ENCODE results near the gene SLC1A6.

Gene SLC1A6

DNA sequence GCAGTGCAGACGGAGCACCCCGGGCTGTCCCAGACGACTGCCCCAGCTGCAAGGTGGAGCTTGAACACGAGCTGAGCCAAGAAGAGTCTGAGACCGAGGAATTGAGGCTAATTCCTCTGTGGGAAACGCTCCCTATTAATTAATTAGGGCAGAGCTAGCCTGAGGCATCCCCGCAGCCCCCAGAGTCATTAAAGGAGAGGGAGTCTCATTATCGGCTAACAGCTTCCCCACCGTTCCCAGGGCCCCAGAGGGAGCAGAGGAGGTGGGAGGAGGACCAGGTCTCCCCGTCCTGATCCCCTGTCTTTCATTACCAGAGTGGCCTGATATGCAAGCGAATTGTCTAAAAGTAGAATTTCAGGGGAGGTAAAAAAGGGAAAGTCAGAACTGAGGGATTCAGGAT lies 13.1 kb upstream of the SLC1A6 start:
- no peak for DNase-seq (ENCODE audit: low read depth)
- no peaks in the 10 kb centered on the region for H3K36me3 ChIP-seq (ENCODE audit: control insufficient read depth, insufficient read depth, low read length, severe bottlenecking)
- no peaks in the 10 kb centered on the region for H3K4me1 ChIP-seq (ENCODE audit: control insufficient read depth, insufficient read depth, low read length)
- no peak overlapping the region for H3K4me3 ChIP-seq (ENCODE audit: low read length)
- no peaks in the 10 kb centered on the region for H3K27me3 ChIP-seq (replicated peaks; ENCODE audit: control insufficient read depth, insufficient read depth, low read length)
- no peak overlapping the region for H3K9ac ChIP-seq (ENCODE audit: low read length)
- H3K9me3 ChIP-seq (ENCODE audit: control insufficient read depth, low read length), result peaks cover 4% of the 10 kb centered on the region

DNA sequence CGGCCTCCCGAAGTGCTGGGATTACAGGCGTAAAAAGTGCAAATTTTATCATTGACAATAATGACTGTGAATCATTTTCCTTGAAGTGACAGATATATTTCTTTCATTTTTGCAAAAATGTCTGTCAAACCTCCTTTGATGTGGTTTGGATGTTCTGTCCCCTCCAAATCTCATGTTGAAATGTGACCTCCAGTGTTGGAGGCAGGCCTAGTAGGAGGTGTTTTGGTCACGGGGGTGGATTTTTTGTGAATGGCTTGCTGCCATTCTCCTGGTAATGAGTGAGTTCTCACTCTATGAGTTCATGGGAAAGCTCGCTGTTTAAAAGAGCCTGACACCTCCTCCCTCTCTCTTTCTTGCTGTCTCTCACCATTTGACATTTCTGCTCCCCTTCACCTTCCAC lies 5.5 kb upstream of the SLC1A6 start:
- H3K9me3 ChIP-seq (ENCODE audit: control insufficient read depth, low read length), result no peaks in the 10 kb centered on the region
- H3K27me3 ChIP-seq (replicated peaks; ENCODE audit: control insufficient read depth, insufficient read depth, low read length), result peaks cover 13% of the 10 kb centered on the region

DNA sequence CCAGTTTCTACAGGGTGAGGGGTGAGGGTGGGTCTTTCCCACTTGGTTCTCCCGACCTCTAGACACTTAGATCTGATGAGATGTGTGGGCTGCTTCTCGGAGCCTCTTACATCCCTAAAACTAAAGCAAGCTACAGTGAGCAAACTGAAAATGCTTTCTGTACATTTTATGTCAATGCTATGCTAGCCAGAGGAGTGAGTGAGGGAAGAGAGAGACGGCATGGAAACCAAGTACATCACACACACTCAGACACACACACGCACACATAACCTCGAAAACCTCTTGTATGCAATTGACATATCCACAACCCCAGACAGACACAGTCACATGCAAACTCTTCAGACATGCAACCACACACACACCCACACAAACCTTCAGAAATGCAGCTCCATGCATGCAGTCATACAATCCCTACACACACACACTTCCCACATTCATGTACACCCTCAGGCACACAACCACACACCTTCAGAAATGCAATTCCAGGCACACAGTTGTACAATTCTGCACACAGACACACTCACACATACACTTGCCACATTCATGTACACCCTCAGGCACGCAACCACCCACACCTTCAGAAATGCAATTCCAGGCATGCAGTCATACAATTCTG lies 1.4 kb downstream of the SLC1A6 start:
- no peak overlapping the region for H3K4me3 ChIP-seq (ENCODE audit: low read length)
- H3K36me3 ChIP-seq (ENCODE audit: control insufficient read depth, insufficient read depth, low read length, severe bottlenecking), result no peaks in the 10 kb centered on the region
- no peaks in the 10 kb centered on the region for H3K4me1 ChIP-seq (ENCODE audit: control insufficient read depth, insufficient read depth, low read length)
- DNase-seq (ENCODE audit: low read depth), result no peak
- H3K9ac ChIP-seq (ENCODE audit: low read length), result no peak overlapping the region
- H3K27me3 ChIP-seq (replicated peaks; ENCODE audit: control insufficient read depth, insufficient read depth, low read length), result peaks cover 29% of the 10 kb centered on the region
- peaks cover 4% of the 10 kb centered on the region for H3K9me3 ChIP-seq (ENCODE audit: control insufficient read depth, low read length)

More for the DNA sequence above, 5.5 kb upstream of the SLC1A6 start:
- Histone ChIP-seq H3K9ac (ENCODE audit: low read length) (no peak overlapping the region), H3K36me3 (ENCODE audit: control insufficient read depth, insufficient read depth, low read length, severe bottlenecking) (no peaks in the 10 kb centered on the region), H3K4me1 (ENCODE audit: control insufficient read depth, insufficient read depth, low read length) (no peaks in the 10 kb centered on the region), H3K4me3 (ENCODE audit: low read length) (no peak overlapping the region)
- no peak for DNase-seq (ENCODE audit: low read depth)

GRCh38 chr19:14977128-14977527 lies 2.5 kb downstream of the SLC1A6 start:
- peaks cover 29% of the 10 kb centered on the region for H3K27me3 ChIP-seq (replicated peaks; ENCODE audit: control insufficient read depth, insufficient read depth, low read length)
- H3K9ac ChIP-seq (ENCODE audit: low read length), result no peak overlapping the region
- no peak overlapping the region for H3K4me3 ChIP-seq (ENCODE audit: low read length)
- DNase-seq (ENCODE audit: low read depth), result no peak
- H3K4me1 ChIP-seq (ENCODE audit: control insufficient read depth, insufficient read depth, low read length), result no peaks in the 10 kb centered on the region
- no peaks in the 10 kb centered on the region for H3K36me3 ChIP-seq (ENCODE audit: control insufficient read depth, insufficient read depth, low read length, severe bottlenecking)
- H3K9me3 ChIP-seq (ENCODE audit: control insufficient read depth, low read length), result peaks cover 4% of the 10 kb centered on the region

GRCh38 chr19:14974488-14974887 lies 5.2 kb downstream of the SLC1A6 start:
- H3K36me3 ChIP-seq (ENCODE audit: control insufficient read depth, insufficient read depth, low read length, severe bottlenecking), result no peaks in the 10 kb centered on the region
- peaks cover 4% of the 10 kb centered on the region for H3K9me3 ChIP-seq (ENCODE audit: control insufficient read depth, low read length)
- H3K9ac ChIP-seq (ENCODE audit: low read length), result no peak overlapping the region
- H3K4me1 ChIP-seq (ENCODE audit: control insufficient read depth, insufficient read depth, low read length), result no peaks in the 10 kb centered on the region
- DNase-seq (ENCODE audit: low read depth), result no peak
- peaks cover 15% of the 10 kb centered on the region for H3K27me3 ChIP-seq (replicated peaks; ENCODE audit: control insufficient read depth, insufficient read depth, low read length)
- H3K4me3 ChIP-seq (ENCODE audit: low read length), result no peak overlapping the region

DNA sequence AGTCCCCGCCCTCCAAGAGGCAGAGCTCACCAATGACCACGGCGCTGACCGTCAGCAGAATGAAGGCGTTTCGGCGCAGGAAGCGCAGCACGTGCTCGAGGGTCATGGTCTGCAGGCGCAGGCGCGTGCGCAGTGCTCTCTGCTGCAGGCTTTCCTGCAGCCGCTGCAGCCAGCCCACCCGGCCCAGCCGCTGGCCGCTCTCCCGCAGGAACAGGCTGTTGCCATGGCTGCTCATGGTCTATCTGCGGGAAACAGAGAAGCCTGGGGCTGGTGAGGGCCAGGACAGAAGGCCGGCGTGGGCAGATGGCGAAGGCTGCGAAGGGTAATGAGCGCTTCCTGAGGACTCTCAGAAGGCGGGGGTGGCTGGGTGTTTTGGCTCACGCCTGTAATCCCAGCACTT lies 7.0 kb downstream of the SLC1A6 start:
- no peak overlapping the region for H3K9ac ChIP-seq (ENCODE audit: low read length)
- no peak for DNase-seq (ENCODE audit: low read depth)
- no peaks in the 10 kb centered on the region for H3K4me1 ChIP-seq (ENCODE audit: control insufficient read depth, insufficient read depth, low read length)
- H3K36me3 ChIP-seq (ENCODE audit: control insufficient read depth, insufficient read depth, low read length, severe bottlenecking), result no peaks in the 10 kb centered on the region
- H3K9me3 ChIP-seq (ENCODE audit: control insufficient read depth, low read length), result peaks cover 4% of the 10 kb centered on the region
- peaks cover 5% of the 10 kb centered on the region for H3K27me3 ChIP-seq (replicated peaks; ENCODE audit: control insufficient read depth, insufficient read depth, low read length)
- no peak overlapping the region for H3K4me3 ChIP-seq (ENCODE audit: low read length)

GRCh38 chr19:14971474-14971873 lies 8.2 kb downstream of the SLC1A6 start:
- Histone ChIP-seq H3K4me1 (ENCODE audit: control insufficient read depth, insufficient read depth, low read length) (no peaks in the 10 kb centered on the region), H3K9ac (ENCODE audit: low read length) (no peak overlapping the region), H3K4me3 (ENCODE audit: low read length) (no peak overlapping the region), H3K27me3 (replicated peaks; ENCODE audit: control insufficient read depth, insufficient read depth, low read length) (no peaks in the 10 kb centered on the region), H3K36me3 (ENCODE audit: control insufficient read depth, insufficient read depth, low read length, severe bottlenecking) (no peaks in the 10 kb centered on the region), H3K9me3 (ENCODE audit: control insufficient read depth, low read length) (peaks cover 4% of the 10 kb centered on the region)
- DNase-seq (ENCODE audit: low read depth), result no peak

- H3K36me3 ChIP-seq (ENCODE audit: control insufficient read depth, insufficient read depth, low read length, severe bottlenecking), result no peaks in the 10 kb centered on the region
- no peaks in the 10 kb centered on the region for H3K4me1 ChIP-seq (ENCODE audit: control insufficient read depth, insufficient read depth, low read length)
- no peaks in the 10 kb centered on the region for H3K27me3 ChIP-seq (replicated peaks; ENCODE audit: control insufficient read depth, insufficient read depth, low read length)
- H3K9me3 ChIP-seq (ENCODE audit: control insufficient read depth, low read length), result peaks cover under 1% of the 10 kb centered on the region
- no peak overlapping the region for H3K9ac ChIP-seq (ENCODE audit: low read length)
- no peak for DNase-seq (ENCODE audit: low read depth)
- H3K4me3 ChIP-seq (ENCODE audit: low read length), result no peak overlapping the region
Measured at GRCh38 chr19:14968247-14968646, 11.4 kb downstream of the SLC1A6 start.

- no peak overlapping the region for H3K4me3 ChIP-seq (ENCODE audit: low read length)
- peaks cover 33% of the 10 kb centered on the region for H3K9me3 ChIP-seq (ENCODE audit: control insufficient read depth, low read length)
- DNase-seq (ENCODE audit: low read depth), result no peak
- no peaks in the 10 kb centered on the region for H3K4me1 ChIP-seq (ENCODE audit: control insufficient read depth, insufficient read depth, low read length)
- H3K9ac ChIP-seq (ENCODE audit: low read length), result no peak overlapping the region
- H3K27me3 ChIP-seq (replicated peaks; ENCODE audit: control insufficient read depth, insufficient read depth, low read length), result no peaks in the 10 kb centered on the region
- H3K36me3 ChIP-seq (ENCODE audit: control insufficient read depth, insufficient read depth, low read length, severe bottlenecking), result no peaks in the 10 kb centered on the region
Measured at GRCh38 chr19:14961956-14962685, 17.5 kb downstream of the SLC1A6 start.

GRCh38 chr19:14959263-14959662 lies 20.4 kb downstream of the SLC1A6 start:
- H3K4me3 ChIP-seq (ENCODE audit: low read length), result no peak overlapping the region
- no peaks in the 10 kb centered on the region for H3K36me3 ChIP-seq (ENCODE audit: control insufficient read depth, insufficient read depth, low read length, severe bottlenecking)
- H3K9ac ChIP-seq (ENCODE audit: low read length), result no peak overlapping the region
- H3K27me3 ChIP-seq (replicated peaks; ENCODE audit: control insufficient read depth, insufficient read depth, low read length), result no peaks in the 10 kb centered on the region
- H3K4me1 ChIP-seq (ENCODE audit: control insufficient read depth, insufficient read depth, low read length), result no peaks in the 10 kb centered on the region
- H3K9me3 ChIP-seq (ENCODE audit: control insufficient read depth, low read length), result peaks cover 38% of the 10 kb centered on the region
- DNase-seq (ENCODE audit: low read depth), result no peak

GRCh38 chr19:14957464-14957863 lies 22.2 kb downstream of the SLC1A6 start:
- no peak for DNase-seq (ENCODE audit: low read depth)
- H3K9ac ChIP-seq (ENCODE audit: low read length), result no peak overlapping the region
- peaks cover 33% of the 10 kb centered on the region for H3K9me3 ChIP-seq (ENCODE audit: control insufficient read depth, low read length)
- no peaks in the 10 kb centered on the region for H3K4me1 ChIP-seq (ENCODE audit: control insufficient read depth, insufficient read depth, low read length)
- H3K27me3 ChIP-seq (replicated peaks; ENCODE audit: control insufficient read depth, insufficient read depth, low read length), result no peaks in the 10 kb centered on the region
- H3K4me3 ChIP-seq (ENCODE audit: low read length), result no peak overlapping the region
- H3K36me3 ChIP-seq (ENCODE audit: control insufficient read depth, insufficient read depth, low read length, severe bottlenecking), result no peaks in the 10 kb centered on the region
